Liver (tissue), 3 donors: ENCODE results near the gene SLC18A2.

Source experiments
- CTCF ChIP-seq: fragments of 150-350 bp; IDR thresholded peaks from 2 replicates; pipeline ENCODE4 v1.5.1; 2017; ENCODE audit warnings: improper control_type of control experiment, low read depth, low read length; ENCODE audit not compliant: missing input control
- GABPA ChIP-seq, 2 donors: IDR thresholded peaks in 1 of 2; conservative IDR thresholded peaks in 1 of 2; 2 replicates each; pipeline ENCODE4 v1.6.1; 2016; ENCODE audit warnings: antibody characterized with exemption in 2 of 2, mild to moderate bottlenecking in 1 of 2, moderate library complexity in 1 of 2
- RAD21 ChIP-seq, 2 donors: IDR thresholded peaks; 2 replicates each; pipeline ENCODE4 v1.6.1; 2016; ENCODE audit warnings: antibody characterized with exemption in 2 of 2, mild to moderate bottlenecking in 2 of 2
- ZBTB33 ChIP-seq: IDR thresholded peaks from 2 replicates; pipeline ENCODE4 v1.6.1; 2016; ENCODE audit warnings: antibody characterized with exemption
- donor health status: healthy.
- donor health status: healthy.

GRCh38 chr10:117320050-117320665 is 79.2 kb downstream of the SLC18A2 start:
- TF ChIP-seq CTCF, result peak; percentile 51
- TF ChIP-seq GABPA (IDR thresholded peaks at IDR 0.05 in 1 of 2, conservative IDR thresholded peaks at IDR 0.05 in 1 of 2), result no peak
- TF ChIP-seq RAD21 (IDR thresholded peaks at IDR 0.05), result peak; percentile 67 to 76
- no peak for TF ChIP-seq ZBTB33
